Measurements from ENCODE around the gene PCGF3. TPM values are rescaled to one million over a fixed set of nuclear protein-coding genes. Genes with fewer than 3 reads are reported as not detected.

PCGF3 gene
- total RNA-seq, 1 experiment from 2014 or later: 31.5 TPM

- Histone ChIP-seq H3K4me1 (ENCODE audit: insufficient read depth, low read length) (no peaks in the 10 kb centered on the region), H3K36me3 (ENCODE audit: low read depth, low read length) (no peaks in the 10 kb centered on the region), H3K9me3 (ENCODE audit: low read length) (no peaks in the 10 kb centered on the region), H3K27me3 (ENCODE audit: low read length) (no peaks in the 10 kb centered on the region), H3K4me3 (ENCODE audit: low read length) (no peak overlapping the region), H2AFZ (ENCODE audit: low read length) (no peak overlapping the region), H3F3A (ENCODE audit: low read length, unreplicated experiment) (no peaks in the 10 kb centered on the region), H3K27ac (ENCODE audit: low read length) (no peak overlapping the region), H3K4me2 (ENCODE audit: low read length) (no peak overlapping the region), H3K79me2 (ENCODE audit: low read length) (peaks cover 88% of the 10 kb centered on the region), H3K9ac (ENCODE audit: low read length) (no peak overlapping the region), H4K20me1 (ENCODE audit: low read length) (no peaks in the 10 kb centered on the region), H3K9me2 (replicated peaks; ENCODE audit: low read length) (no peaks in the 10 kb centered on the region)
- intact Hi-C loops (cut with micrococcal nuclease): no loop called here
- POLR2A ChIA-PET (ENCODE audit: unreplicated experiment): no interaction called here
- DNase-seq: no peak
- CTCF ChIA-PET: no interaction called here
- TF ChIP-seq EZH2 (IDR thresholded peaks at IDR 0.05; ENCODE audit: low read length, unreplicated experiment) (no peak), EZH2phosphoT487 (IDR thresholded peaks at IDR 0.05; ENCODE audit: borderline replicate concordance, low read length) (no peak)
- TF ChIP-seq, protein P1, sequence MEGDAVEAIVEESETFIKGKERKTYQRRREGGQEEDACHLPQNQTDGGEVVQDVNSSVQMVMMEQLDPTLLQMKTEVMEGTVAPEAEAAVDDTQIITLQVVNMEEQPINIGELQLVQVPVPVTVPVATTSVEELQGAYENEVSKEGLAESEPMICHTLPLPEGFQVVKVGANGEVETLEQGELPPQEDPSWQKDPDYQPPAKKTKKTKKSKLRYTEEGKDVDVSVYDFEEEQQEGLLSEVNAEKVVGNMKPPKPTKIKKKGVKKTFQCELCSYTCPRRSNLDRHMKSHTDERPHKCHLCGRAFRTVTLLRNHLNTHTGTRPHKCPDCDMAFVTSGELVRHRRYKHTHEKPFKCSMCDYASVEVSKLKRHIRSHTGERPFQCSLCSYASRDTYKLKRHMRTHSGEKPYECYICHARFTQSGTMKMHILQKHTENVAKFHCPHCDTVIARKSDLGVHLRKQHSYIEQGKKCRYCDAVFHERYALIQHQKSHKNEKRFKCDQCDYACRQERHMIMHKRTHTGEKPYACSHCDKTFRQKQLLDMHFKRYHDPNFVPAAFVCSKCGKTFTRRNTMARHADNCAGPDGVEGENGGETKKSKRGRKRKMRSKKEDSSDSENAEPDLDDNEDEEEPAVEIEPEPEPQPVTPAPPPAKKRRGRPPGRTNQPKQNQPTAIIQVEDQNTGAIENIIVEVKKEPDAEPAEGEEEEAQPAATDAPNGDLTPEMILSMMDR (conservative IDR thresholded peaks at IDR 0.05; ENCODE audit: low read depth, low read length): no peak
- no TSS peak for BruUV-seq (replicated peaks)
- no peak for ATAC-seq
Measured at GRCh38 chr4:710116-710515, 4.5 kb downstream of the PCGF3 start.

GRCh38 chr4:710916-711315, 5.3 kb downstream of the PCGF3 start:
- Histone ChIP-seq H3K9me3 (ENCODE audit: low read length) (no peaks in the 10 kb centered on the region), H3K9ac (ENCODE audit: low read length) (no peak overlapping the region), H3K9me2 (replicated peaks; ENCODE audit: low read length) (no peaks in the 10 kb centered on the region), H2AFZ (ENCODE audit: low read length) (no peak overlapping the region), H3F3A (ENCODE audit: low read length, unreplicated experiment) (no peaks in the 10 kb centered on the region), H3K79me2 (ENCODE audit: low read length) (peaks cover 87% of the 10 kb centered on the region), H3K27ac (ENCODE audit: low read length) (no peak overlapping the region), H3K27me3 (ENCODE audit: low read length) (no peaks in the 10 kb centered on the region), H3K36me3 (ENCODE audit: low read depth, low read length) (no peaks in the 10 kb centered on the region), H3K4me1 (ENCODE audit: insufficient read depth, low read length) (no peaks in the 10 kb centered on the region), H3K4me2 (ENCODE audit: low read length) (no peak overlapping the region), H4K20me1 (ENCODE audit: low read length) (no peaks in the 10 kb centered on the region), H3K4me3 (ENCODE audit: low read length) (no peak overlapping the region)
- ChIA-PET POLR2A (ENCODE audit: unreplicated experiment) (no interaction called here), CTCF (no interaction called here)
- TF ChIP-seq EZH2phosphoT487 (IDR thresholded peaks at IDR 0.05; ENCODE audit: borderline replicate concordance, low read length) (no peak), EZH2 (IDR thresholded peaks at IDR 0.05; ENCODE audit: low read length, unreplicated experiment) (no peak)
- TF ChIP-seq, protein P1 (conservative IDR thresholded peaks at IDR 0.05; ENCODE audit: low read depth, low read length): no peak
- no TSS peak for BruUV-seq (replicated peaks)
- intact Hi-C loops (cut with micrococcal nuclease): no loop called here
- ATAC-seq (no peak), DNase-seq (no peak)

DNA sequence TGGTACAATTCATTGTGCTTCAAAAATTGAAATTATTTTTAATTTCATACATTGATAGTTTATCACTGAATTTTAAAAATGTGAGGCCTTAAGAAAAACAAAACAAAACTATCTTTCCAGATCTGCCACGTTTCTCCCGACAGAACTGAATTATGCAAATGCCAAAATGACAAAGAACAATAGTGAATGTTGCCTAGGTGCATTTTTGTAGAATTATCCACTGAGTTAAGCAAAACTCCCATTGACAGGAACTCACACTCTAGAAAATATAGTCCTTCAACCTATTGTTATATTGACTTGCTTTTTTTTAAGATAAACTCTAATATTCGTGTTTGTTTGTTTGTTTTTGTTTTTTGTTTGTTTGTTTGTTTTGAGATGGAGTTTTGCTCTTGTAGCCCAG, 6.5 kb downstream of the PCGF3 start:
- Histone ChIP-seq H3K27me3 (ENCODE audit: low read length) (no peaks in the 10 kb centered on the region), H2AFZ (ENCODE audit: low read length) (no peak overlapping the region), H3K9ac (ENCODE audit: low read length) (no peak overlapping the region), H3F3A (ENCODE audit: low read length, unreplicated experiment) (no peaks in the 10 kb centered on the region), H4K20me1 (ENCODE audit: low read length) (no peaks in the 10 kb centered on the region), H3K36me3 (ENCODE audit: low read depth, low read length) (no peaks in the 10 kb centered on the region), H3K4me1 (ENCODE audit: insufficient read depth, low read length) (no peaks in the 10 kb centered on the region), H3K4me2 (ENCODE audit: low read length) (no peak overlapping the region), H3K79me2 (ENCODE audit: low read length) (peaks cover 76% of the 10 kb centered on the region), H3K9me2 (replicated peaks; ENCODE audit: low read length) (no peaks in the 10 kb centered on the region), H3K27ac (ENCODE audit: low read length) (no peak overlapping the region), H3K9me3 (ENCODE audit: low read length) (no peaks in the 10 kb centered on the region), H3K4me3 (ENCODE audit: low read length) (no peak overlapping the region)
- DNase-seq: no peak
- TF ChIP-seq, protein P1 (conservative IDR thresholded peaks at IDR 0.05; ENCODE audit: low read depth, low read length): no peak
- TF ChIP-seq EZH2 (IDR thresholded peaks at IDR 0.05; ENCODE audit: low read length, unreplicated experiment): no peak
- no peak for TF ChIP-seq EZH2phosphoT487 (IDR thresholded peaks at IDR 0.05; ENCODE audit: borderline replicate concordance, low read length)
- ATAC-seq: no peak
- BruUV-seq (replicated peaks): no TSS peak
- POLR2A ChIA-PET (ENCODE audit: unreplicated experiment): no interaction called here
- intact Hi-C loops (cut with micrococcal nuclease): no loop called here
- CTCF ChIA-PET: no interaction called here
